Heart right ventricle (tissue), 16 donors: ENCODE data around the gene PDIA2. TPM values are rescaled to one million over a fixed set of nuclear protein-coding genes. Genes with fewer than 3 reads are reported as not detected.
A peak's percentile ranks its signal among the peaks of the same experiment; 100 is the strongest.

ENCODE experiments used
- ATAC-seq, 8 donors: fragments of 200-7000 bp; cut with Tn5 transposase; one replicate each; pipeline ENCODE4 v1.9.1; 2020; ENCODE audit warnings: mild to moderate bottlenecking in 8 of 8, moderate library complexity in 8 of 8, moderate number of reproducible peaks in 1 of 8
- DNase-seq, 2 donors: peaks; one replicate each; pipeline ENCODE4 v3.0.0-alpha.2; 2020
- H3K27ac ChIP-seq, 10 donors: fragments of 200-600 bp; sonication (generic) in 2 of 10; one replicate each; pipeline versions ENCODE4 v1.5.0 to v1.8.0; 2020 to 2022; ENCODE audit warnings: mild to moderate bottlenecking in 3 of 10
- H3K27me3 ChIP-seq, 7 donors: fragments of 200-600 bp; one replicate each; pipeline ENCODE4 v1.8.0; 2021 to 2022; ENCODE audit warnings: mild to moderate bottlenecking in 2 of 7
- H3K36me3 ChIP-seq, 9 donors: fragments of 200-600 bp; sonication (generic) in 1 of 9; one replicate each; pipeline versions ENCODE4 v1.5.0 to v1.8.0; 2020 to 2022; ENCODE audit warnings: mild to moderate bottlenecking in 2 of 9
- H3K4me1 ChIP-seq, 9 donors: fragments of 200-600 bp; sonication (generic) in 1 of 9; one replicate each; pipeline versions ENCODE4 v1.5.0 to v1.8.0; 2020 to 2022; ENCODE audit warnings: mild to moderate bottlenecking in 4 of 9
- H3K4me3 ChIP-seq, 10 donors: fragments of 200-600 bp; sonication (generic) in 2 of 10; one replicate each; pipeline versions ENCODE4 v1.5.0 to v1.8.0; 2020 to 2022; ENCODE audit warnings: mild to moderate bottlenecking in 7 of 10, moderate library complexity in 2 of 10
- H3K9me3 ChIP-seq, 11 donors: fragments of 200-600 bp in 10 of 11; sonication (generic) in 2 of 11; one replicate each; pipeline versions ENCODE4 v1.5.0 to v1.8.0; 2013 to 2022; ENCODE audit warnings: mild to moderate bottlenecking in 2 of 11, control low read depth in 1 of 11, moderate library complexity in 1 of 11
- WGBS, 2 donors: extraction: QIAGEN DNeasy Blood & Tissue Kit; methylation state at CpG; one replicate each; pipeline ENCODE4 v1.1.7; 2013; ENCODE audit warnings: inconsistent platforms in 1 of 2; 5-methylcytosine and 5-hydroxymethylcytosine counted together
- intact Hi-C, 10 donors: fragments of 100-400 bp; cut with DNase I; formaldehyde crosslinking; loops; one replicate each; pipeline versions ENCODE4 v1.11.1 to v1.14.2; 2022
- polyA plus RNA-seq, 2 donors: library from polyadenylated mRNA; stranded (reverse); fragments of 200-250 nt; gene quantifications; one replicate each; pipeline ENCODE4 v1.2.3, GENCODE V29; 2013
- total RNA-seq, 10 donors: library from RNA; stranded (reverse); fragmentation: NEBNext Ultra II Directional in 3 of 10; extraction: Animal tissue kit (Norgen Biotek cat#: 25700) in 3 of 10; gene quantifications; one replicate each; pipeline versions ENCODE4 v1.2.1 to v1.2.4, GENCODE V29; 2021 to 2023
- TF ChIP-seq, protein P1 (sequence below), 9 donors: fragments of 200-600 bp; sonication (generic) in 2 of 9; IDR thresholded peaks; one replicate each; pipeline versions ENCODE4 v1.5.0 to v1.8.0; 2021 to 2022; ENCODE audit warnings: antibody characterized with exemption in 9 of 9, mild to moderate bottlenecking in 5 of 9, moderate library complexity in 1 of 9
- donor health status: Arrhythmogenic right ventricular cardiomyopathy.
- donor health status: ischemic (EF 13 %, LVEDD 7.1; RV severe dilation, severe dysfunction).
- donor health status: healthy with polysubstance abuse.
- donor health status: DM: no; HTN: yes; CAD: no.
- donor health status: DM: no; HTN: no; CAD: no.
- donor health status: ischemic (EF 25% LVEDD 6.9; RV normal size, moderate dysfunction).
- donor health status: ischemic (EF 25% LVEDD 5.7; RV mildly dilated, moderate dysfunction).
- donor health status: healthy.
- donor health status: DM: yes; HTN: yes; CAD: no.
- donor health status: Ischemic cardiomyopathy.
- donor health status: ischemic (EF 35%, LVEDD 5.7; RV mildly dilated, moderate dysfunction).
- donor health status: nonischemic (EF 11% LVEDD 7.7; RV severe dilation, severe dysfunction).
- donor health status: DM: yes; HTN: yes; CAD: no.
- donor health status: PGD.
- donor health status: ischemic (EF 29% LVEDD 5.4; RV normal size, mild dysfunction).
- donor health status: nonischemic (EF 23%, LVEDD 6.1; RV moderate dilation, normal function).

PDIA2 gene
- total and polyA plus RNA-seq, 12 donors = 0.32 to 14.0 (median 2.9) TPM

DNA sequence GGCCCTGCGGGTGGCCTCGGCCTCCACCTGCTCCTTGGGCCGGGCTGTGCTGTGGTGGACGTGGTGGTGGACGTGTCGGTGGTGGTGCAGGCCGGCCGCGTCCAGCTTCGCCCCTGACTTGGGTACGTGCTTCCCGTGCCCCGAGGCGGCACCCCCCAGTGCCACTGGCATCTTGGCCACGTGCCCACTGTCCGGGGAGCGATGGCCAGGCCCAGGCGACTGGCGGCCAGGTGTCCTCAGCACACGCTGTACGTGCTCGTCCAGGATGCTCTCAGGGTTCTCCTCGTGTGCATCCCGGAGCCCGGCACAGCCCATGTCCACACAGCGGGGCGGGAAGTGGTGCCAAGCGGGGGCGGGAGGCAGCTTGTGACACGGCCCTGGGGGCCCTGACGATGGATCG is 14.9 kb downstream of the PDIA2 start:
- Histone ChIP-seq H3K27me3 (no peaks in the 10 kb centered on the region), H3K27ac (no peak overlapping the region), H3K4me3 (no peak overlapping the region), H3K9me3 (no peaks in the 10 kb centered on the region), H3K36me3 (peaks cover 0 to 76% (median 10%) of the 10 kb centered on the region in 9 donors), H3K4me1 (no peaks in the 10 kb centered on the region)
- DNase-seq (no peak), ATAC-seq (no peak)
- WGBS, 2 donors = 95% methylated on average over 29 to 32 of the region's 32 CpGs
- TF ChIP-seq, protein P1, sequence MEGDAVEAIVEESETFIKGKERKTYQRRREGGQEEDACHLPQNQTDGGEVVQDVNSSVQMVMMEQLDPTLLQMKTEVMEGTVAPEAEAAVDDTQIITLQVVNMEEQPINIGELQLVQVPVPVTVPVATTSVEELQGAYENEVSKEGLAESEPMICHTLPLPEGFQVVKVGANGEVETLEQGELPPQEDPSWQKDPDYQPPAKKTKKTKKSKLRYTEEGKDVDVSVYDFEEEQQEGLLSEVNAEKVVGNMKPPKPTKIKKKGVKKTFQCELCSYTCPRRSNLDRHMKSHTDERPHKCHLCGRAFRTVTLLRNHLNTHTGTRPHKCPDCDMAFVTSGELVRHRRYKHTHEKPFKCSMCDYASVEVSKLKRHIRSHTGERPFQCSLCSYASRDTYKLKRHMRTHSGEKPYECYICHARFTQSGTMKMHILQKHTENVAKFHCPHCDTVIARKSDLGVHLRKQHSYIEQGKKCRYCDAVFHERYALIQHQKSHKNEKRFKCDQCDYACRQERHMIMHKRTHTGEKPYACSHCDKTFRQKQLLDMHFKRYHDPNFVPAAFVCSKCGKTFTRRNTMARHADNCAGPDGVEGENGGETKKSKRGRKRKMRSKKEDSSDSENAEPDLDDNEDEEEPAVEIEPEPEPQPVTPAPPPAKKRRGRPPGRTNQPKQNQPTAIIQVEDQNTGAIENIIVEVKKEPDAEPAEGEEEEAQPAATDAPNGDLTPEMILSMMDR (IDR thresholded peaks at IDR 0.05) = no peak
- intact Hi-C loops = no loop called here

DNA sequence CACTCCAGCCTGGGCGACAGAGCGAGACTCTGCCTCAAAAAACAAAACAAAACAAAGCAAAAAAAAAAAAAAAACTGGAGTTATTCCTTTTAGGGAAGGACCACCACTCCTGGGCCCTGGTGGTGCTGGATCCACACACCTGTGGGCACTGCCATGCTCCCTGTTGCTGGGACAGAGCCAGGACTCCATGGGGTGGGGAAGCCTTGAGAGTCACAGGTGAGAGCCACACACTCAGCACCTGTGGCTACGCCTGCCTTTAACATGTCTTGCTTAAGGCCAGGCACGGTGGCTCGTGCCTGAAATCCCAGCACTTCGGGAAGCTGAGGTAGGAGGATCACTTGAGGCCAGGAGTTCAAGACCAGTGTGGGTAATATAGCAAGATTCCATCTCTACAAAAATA is 18.3 kb downstream of the PDIA2 start:
- Histone ChIP-seq H3K36me3 (peaks cover 0 to 78% (median 10%) of the 10 kb centered on the region in 9 donors), H3K4me1 (no peaks in the 10 kb centered on the region), H3K9me3 (no peaks in the 10 kb centered on the region), H3K27ac (no peak overlapping the region), H3K27me3 (no peaks in the 10 kb centered on the region), H3K4me3 (no peak overlapping the region)
- WGBS, 2 donors = 97% methylated on average over 6 of the region's 6 CpGs
- TF ChIP-seq, protein P1 (IDR thresholded peaks at IDR 0.05) = no peak
- ATAC-seq = no peak
- no peak for DNase-seq
- intact Hi-C loops = no loop called here

DNA sequence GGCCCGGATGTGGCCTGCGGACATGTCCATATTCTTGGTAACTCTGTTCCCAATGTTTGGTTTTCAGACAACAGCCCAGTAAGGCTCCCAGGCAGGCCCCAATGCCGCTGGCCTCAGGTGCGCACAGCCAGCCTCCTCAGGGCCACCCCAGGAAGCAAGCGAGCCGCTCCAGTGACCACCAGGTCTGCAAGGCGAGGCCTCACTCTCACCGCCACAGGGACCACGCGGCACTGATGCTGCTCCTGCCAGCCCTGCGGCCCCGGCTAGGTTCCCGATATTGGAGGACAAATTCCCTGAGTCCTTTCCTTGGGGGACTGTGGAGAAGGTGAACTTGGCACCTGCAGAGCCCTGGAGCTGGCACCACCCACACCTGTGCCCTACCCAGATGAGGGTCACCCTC is 19.0 kb downstream of the PDIA2 start:
- intact Hi-C loops = no loop called here
- no peak for ATAC-seq
- H3K27me3 ChIP-seq = no peaks in the 10 kb centered on the region
- 97 to 98% methylated on average over 13 of the region's 13 CpGs for WGBS, 2 donors
- DNase-seq = no peak
- TF ChIP-seq, protein P1 (IDR thresholded peaks at IDR 0.05) = no peak
- peaks cover 0 to 78% (median 4%) of the 10 kb centered on the region in 9 donors for H3K36me3 ChIP-seq
- no peak overlapping the region for H3K27ac ChIP-seq
- no peaks in the 10 kb centered on the region for H3K9me3 ChIP-seq
- no peaks in the 10 kb centered on the region for H3K4me1 ChIP-seq
- H3K4me3 ChIP-seq = no peak overlapping the region

DNA sequence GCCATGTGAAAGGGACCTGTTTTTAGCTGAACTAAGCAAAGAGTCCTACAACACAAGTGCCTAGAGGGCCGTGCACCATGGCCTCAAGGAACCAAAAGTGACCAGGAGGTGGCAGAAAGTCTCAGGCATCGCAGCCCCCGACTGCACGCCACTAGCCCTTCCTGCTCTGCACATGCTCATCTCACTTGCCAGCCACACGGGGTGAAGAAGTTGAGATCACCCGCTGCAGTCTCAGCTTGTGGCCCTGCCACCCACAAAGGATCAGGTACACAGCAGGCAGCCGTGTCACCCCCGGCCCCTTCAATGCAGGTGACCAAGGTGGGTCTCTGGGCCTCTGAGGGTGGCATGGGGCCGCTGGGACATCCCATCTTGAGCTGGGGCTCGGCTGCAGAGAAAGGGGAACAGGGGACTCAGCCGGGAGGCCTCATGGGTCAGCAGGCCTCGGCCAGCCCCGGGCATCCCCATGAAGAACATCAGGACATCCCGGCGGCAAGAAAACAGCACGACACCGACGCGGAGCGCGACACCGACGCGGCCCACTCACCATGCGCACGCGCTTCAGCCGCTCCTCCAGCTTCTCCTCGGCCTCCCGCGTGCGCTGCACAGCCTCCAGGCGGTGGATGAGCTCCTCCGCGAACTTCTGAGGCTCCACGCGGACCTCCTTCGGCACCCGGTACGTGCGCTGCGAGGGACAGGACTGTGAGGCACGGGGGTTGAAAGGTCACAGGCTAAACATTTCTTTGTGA is 21.0 kb downstream of the PDIA2 start:
- WGBS, 2 donors = 90% methylated on average over 43 of the region's 43 CpGs
- peaks cover 0 to 79% (median 6%) of the 10 kb centered on the region in 9 donors for H3K36me3 ChIP-seq
- H3K9me3 ChIP-seq = no peaks in the 10 kb centered on the region
- H3K27me3 ChIP-seq = no peaks in the 10 kb centered on the region
- TF ChIP-seq, protein P1 (IDR thresholded peaks at IDR 0.05) = peak in 3 of 9 donors; percentile 16 to 24 (median 17)
- H3K27ac ChIP-seq = no peak overlapping the region
- no peak for DNase-seq
- peak in 2 of 8 donors; percentile 40 to 50 for ATAC-seq
- no peaks in the 10 kb centered on the region for H3K4me1 ChIP-seq
- intact Hi-C loops = no loop called here
- no peak overlapping the region for H3K4me3 ChIP-seq
